Endodermal cell (in vitro differentiated cells): ENCODE measurements around the gene PLSCR3. TPM values are rescaled to one million over a fixed set of nuclear protein-coding genes. Genes with fewer than 3 reads are reported as not detected.

Experiments
- DNase-seq: peaks from one replicate; pipeline ENCODE4 v3.0.0-alpha.2; 2017
- H3K27ac ChIP-seq: 2 replicates; pipeline ENCODE4 v1.5.1; 2013; ENCODE audit warnings: mild to moderate bottlenecking, low read depth, low read length, moderate library complexity
- H3K27me3 ChIP-seq: 2 replicates; pipeline ENCODE4 v1.6.1; 2013; ENCODE audit warnings: mild to moderate bottlenecking, low read length, moderate library complexity; ENCODE audit not compliant: insufficient read depth, control insufficient read depth, poor library complexity, severe bottlenecking
- H3K36me3 ChIP-seq: 2 replicates; pipeline ENCODE4 v1.7.0; 2013; ENCODE audit warnings: mild to moderate bottlenecking, low read length, moderate library complexity; ENCODE audit not compliant: control insufficient read depth, insufficient read depth
- H3K4me1 ChIP-seq: one replicate; pipeline ENCODE4 v1.7.0; 2013; ENCODE audit warnings: low read length; ENCODE audit not compliant: control insufficient read depth, insufficient read depth
- H3K4me3 ChIP-seq: 2 replicates; pipeline ENCODE4 v1.5.1; 2013; ENCODE audit warnings: mild to moderate bottlenecking, low read length, moderate library complexity
- H3K9ac ChIP-seq: 2 replicates; pipeline ENCODE4 v1.6.1; 2013; ENCODE audit warnings: mild to moderate bottlenecking, low read length, moderate library complexity; ENCODE audit not compliant: poor library complexity, severe bottlenecking; ENCODE audit errors: extremely low read depth
- H3K9me3 ChIP-seq: 2 replicates; pipeline ENCODE4 v1.6.1; 2013; ENCODE audit warnings: mild to moderate bottlenecking, low read length, moderate library complexity; ENCODE audit not compliant: control insufficient read depth
- H3K27ac Mint-ChIP-seq: 2 replicates; pipeline ENCODE4 v1.8.0; 2020; ENCODE audit warnings: mixed read lengths
- H3K27me3 Mint-ChIP-seq: 2 replicates; pipeline ENCODE4 v1.8.0; 2021; ENCODE audit warnings: mild to moderate bottlenecking, mixed read lengths; ENCODE audit not compliant: insufficient read depth
- H3K36me3 Mint-ChIP-seq: 2 replicates; pipeline ENCODE4 v1.8.0; 2020; ENCODE audit warnings: low read depth, mixed read lengths
- H3K4me1 Mint-ChIP-seq: 2 replicates; pipeline ENCODE4 v1.8.0; 2020; ENCODE audit warnings: mixed read lengths
- H3K4me3 Mint-ChIP-seq: 2 replicates; pipeline ENCODE4 v1.8.0; 2020; ENCODE audit warnings: mild to moderate bottlenecking, moderate library complexity, mixed read lengths
- H3K9me3 Mint-ChIP-seq: 2 replicates; pipeline ENCODE4 v1.8.0; 2020; ENCODE audit warnings: mild to moderate bottlenecking, mixed read lengths
- CTCF ChIP-seq: fragments of 200-600 bp; sonication (generic); conservative IDR thresholded peaks from 2 replicates; pipeline ENCODE4 v1.5.0; 2021; ENCODE audit warnings: antibody characterized with exemption, mild to moderate bottlenecking
- WGBS, 2 experiments: methylation state at CpG; one replicate each; pipeline versions ENCODE4 v1.1.5 to v1.1.7; 2013; ENCODE audit warnings: missing lambda C conversion rate in 2 of 2, mixed read lengths in 1 of 2; ENCODE audit not compliant: insufficient coverage in 1 of 2, insufficient read length in 1 of 2; 5-methylcytosine and 5-hydroxymethylcytosine counted together
- total RNA-seq, 2 donors: library from RNA; stranded (reverse); fragmentation: NEBNext Ultra II Directional in 1 of 2; extraction: Animal tissue kit (Norgen Biotek cat#: 25700) in 1 of 2; gene quantifications; 2 replicates in 1 of 2; 3 replicates in 1 of 2; pipeline ENCODE4 v1.2.1, GENCODE V29; 2021

PLSCR3 gene
- total RNA-seq, 2 donors from 2014 or later: 21.0 to 26.2 TPM

GRCh38 chr17:7352910-7353635 lies 41.3 kb downstream of the PLSCR3 start:
- Histone ChIP-seq H3K9me3 (no peaks in the 10 kb centered on the region), H3K4me3 (peak overlapping the region; percentile 82), H3K36me3 (no peaks in the 10 kb centered on the region), H3K9ac (no peak overlapping the region), H3K27ac (no peak overlapping the region), H3K4me1 (peaks cover 5% of the 10 kb centered on the region), H3K27me3 (no peaks in the 10 kb centered on the region)
- no peak overlapping the region for H3K27ac Mint-ChIP-seq
- DNase-seq: no peak
- peak overlapping the region; percentile 73 for H3K4me3 Mint-ChIP-seq
- 93 to 94% methylated on average over 20 to 37 of the region's 37 CpGs for WGBS, 2 experiments
- H3K9me3 Mint-ChIP-seq: no peaks in the 10 kb centered on the region
- TF ChIP-seq CTCF: no peak
- H3K4me1 Mint-ChIP-seq: peaks cover 15% of the 10 kb centered on the region
- no peaks in the 10 kb centered on the region for H3K36me3 Mint-ChIP-seq
- peaks cover 24% of the 10 kb centered on the region for H3K27me3 Mint-ChIP-seq

GRCh38 chr17:7352503-7352889 lies 41.8 kb downstream of the PLSCR3 start:
- TF ChIP-seq CTCF: peak; percentile 78
- H3K27ac Mint-ChIP-seq: peak overlapping the region; percentile 75
- no peaks in the 10 kb centered on the region for H3K27me3 ChIP-seq
- peak overlapping the region; percentile 91 for H3K9ac ChIP-seq
- 54 to 59% methylated on average over 3 to 10 of the region's 10 CpGs for WGBS, 2 experiments
- peaks cover 15% of the 10 kb centered on the region for H3K4me1 Mint-ChIP-seq
- H3K4me3 ChIP-seq: peak overlapping the region; percentile 82
- peaks cover 5% of the 10 kb centered on the region for H3K4me1 ChIP-seq
- peak overlapping the region; percentile 90 for H3K27ac ChIP-seq
- H3K36me3 ChIP-seq: no peaks in the 10 kb centered on the region
- DNase-seq: no peak
- no peaks in the 10 kb centered on the region for H3K9me3 ChIP-seq
- H3K4me3 Mint-ChIP-seq: peak overlapping the region; percentile 73
- H3K36me3 Mint-ChIP-seq: no peaks in the 10 kb centered on the region
- no peaks in the 10 kb centered on the region for H3K9me3 Mint-ChIP-seq
- H3K27me3 Mint-ChIP-seq: peaks cover 24% of the 10 kb centered on the region

GRCh38 chr17:7351665-7352502 lies 42.4 kb downstream of the PLSCR3 start, which contains the start of gene KCTD11:
Gene KCTD11, plus strand, starts transcription at chr17:7352162.
- TF ChIP-seq CTCF: no peak
- Histone ChIP-seq H3K27ac (peak within 1 kb of the TSS; percentile 90), H3K4me3 (peak within 1 kb of the TSS; percentile 82), H3K4me1 (peaks cover 5% of the 10 kb centered on the region), H3K9ac (peak within 1 kb of the TSS; percentile 91), H3K27me3 (no peaks in the 10 kb centered on the region), H3K36me3 (no peaks in the 10 kb centered on the region), H3K9me3 (no peaks in the 10 kb centered on the region)
- H3K27me3 Mint-ChIP-seq: peaks cover 23% of the 10 kb centered on the region
- peaks cover 15% of the 10 kb centered on the region for H3K4me1 Mint-ChIP-seq
- H3K9me3 Mint-ChIP-seq: no peaks in the 10 kb centered on the region
- no peaks in the 10 kb centered on the region for H3K36me3 Mint-ChIP-seq
- peak; percentile 97 for DNase-seq
- H3K4me3 Mint-ChIP-seq: peak within 1 kb of the TSS; percentile 73
- peak within 1 kb of the TSS; percentile 90 for H3K27ac Mint-ChIP-seq
- WGBS, 2 experiments: 0% methylated on average over 35 to 91 of the region's 91 CpGs
